Ishikawa (cell line): ENCODE results near the gene IQUB.

ENCODE experiments used
- CEBPB ChIP-seq: IDR thresholded peaks from 2 replicates; pipeline ENCODE4 v1.6.1; 2012
- CREB1 ChIP-seq: IDR thresholded peaks from 2 replicates; pipeline ENCODE4 v1.6.1; 2012; ENCODE audit warnings: low read depth
- EGR1 ChIP-seq: IDR thresholded peaks from 2 replicates; pipeline ENCODE4 v1.6.1; 2012
- EP300 ChIP-seq: IDR thresholded peaks from 2 replicates; pipeline ENCODE4 v1.6.1; 2012; ENCODE audit warnings: borderline replicate concordance
- FOXM1 ChIP-seq: IDR thresholded peaks from 2 replicates; pipeline ENCODE4 v1.6.1; 2012; ENCODE audit warnings: low read depth, borderline replicate concordance
- MAX ChIP-seq: IDR thresholded peaks from 2 replicates; pipeline ENCODE4 v1.6.1; 2012
- NFIC ChIP-seq: IDR thresholded peaks from 2 replicates; pipeline ENCODE4 v1.6.1; 2012
- RAD21 ChIP-seq: IDR thresholded peaks from 2 replicates; pipeline ENCODE4 v1.6.1; 2012; ENCODE audit warnings: low read depth
- TAF1 ChIP-seq: IDR thresholded peaks from 2 replicates; pipeline ENCODE4 v1.6.1; 2012; ENCODE audit warnings: low read depth, mild to moderate bottlenecking
- TCF12 ChIP-seq: IDR thresholded peaks from 2 replicates; pipeline ENCODE4 v1.6.1; 2012; ENCODE audit warnings: low read depth
- TEAD4 ChIP-seq: IDR thresholded peaks from 2 replicates; pipeline ENCODE4 v1.6.1; 2012
- YY1 ChIP-seq: IDR thresholded peaks from 2 replicates; pipeline ENCODE4 v1.6.1; 2012; ENCODE audit warnings: low read depth
- ZBTB7A ChIP-seq: IDR thresholded peaks from 2 replicates; pipeline ENCODE4 v1.6.1; 2012; ENCODE audit warnings: low read depth
- TF ChIP-seq, protein P1 (sequence below): IDR thresholded peaks from 2 replicates; pipeline ENCODE4 v1.6.1; 2012
- TF ChIP-seq, protein P2 (sequence below): IDR thresholded peaks from 2 replicates; pipeline ENCODE4 v1.6.1; 2012; ENCODE audit warnings: low read depth, mild to moderate bottlenecking

Gene IQUB

DNA sequence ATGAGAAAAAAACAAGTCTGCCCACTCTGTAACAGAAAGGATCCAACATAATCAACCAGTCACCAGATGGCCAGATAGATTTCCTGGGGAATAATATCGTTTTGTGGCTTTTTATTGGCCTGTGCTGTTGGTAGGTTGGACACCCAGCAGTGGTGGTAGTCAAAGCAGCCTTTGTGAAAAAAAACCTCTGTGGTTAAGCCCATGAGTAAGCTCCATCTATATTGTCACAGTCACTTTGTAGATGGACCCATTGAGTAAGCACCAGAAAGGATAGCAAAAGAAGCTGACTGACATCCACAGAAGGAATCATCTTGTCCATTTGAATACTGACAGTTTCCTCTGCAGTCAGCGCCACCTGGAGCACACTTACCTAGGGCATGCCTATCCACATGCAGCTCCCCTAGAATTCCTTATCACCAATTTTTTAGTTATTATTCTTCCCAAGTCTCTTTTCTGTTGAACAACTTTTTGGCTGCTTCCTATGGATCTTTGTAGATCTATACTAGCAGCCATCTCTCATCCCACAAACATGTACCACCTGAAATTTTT, 96.9 kb downstream of the IQUB start:
- no peak for TF ChIP-seq TEAD4
- TF ChIP-seq EGR1: no peak
- TF ChIP-seq FOXM1: no peak
- TF ChIP-seq, protein P1, sequence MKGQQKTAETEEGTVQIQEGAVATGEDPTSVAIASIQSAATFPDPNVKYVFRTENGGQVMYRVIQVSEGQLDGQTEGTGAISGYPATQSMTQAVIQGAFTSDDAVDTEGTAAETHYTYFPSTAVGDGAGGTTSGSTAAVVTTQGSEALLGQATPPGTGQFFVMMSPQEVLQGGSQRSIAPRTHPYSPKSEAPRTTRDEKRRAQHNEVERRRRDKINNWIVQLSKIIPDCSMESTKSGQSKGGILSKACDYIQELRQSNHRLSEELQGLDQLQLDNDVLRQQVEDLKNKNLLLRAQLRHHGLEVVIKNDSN: no peak
- TF ChIP-seq ZBTB7A: no peak
- no peak for TF ChIP-seq CEBPB
- no peak for TF ChIP-seq CREB1
- no peak for TF ChIP-seq YY1
- TF ChIP-seq NFIC: no peak
- no peak for TF ChIP-seq TAF1
- no peak for TF ChIP-seq EP300
- no peak for TF ChIP-seq RAD21
- no peak for TF ChIP-seq MAX
- TF ChIP-seq, protein P2, sequence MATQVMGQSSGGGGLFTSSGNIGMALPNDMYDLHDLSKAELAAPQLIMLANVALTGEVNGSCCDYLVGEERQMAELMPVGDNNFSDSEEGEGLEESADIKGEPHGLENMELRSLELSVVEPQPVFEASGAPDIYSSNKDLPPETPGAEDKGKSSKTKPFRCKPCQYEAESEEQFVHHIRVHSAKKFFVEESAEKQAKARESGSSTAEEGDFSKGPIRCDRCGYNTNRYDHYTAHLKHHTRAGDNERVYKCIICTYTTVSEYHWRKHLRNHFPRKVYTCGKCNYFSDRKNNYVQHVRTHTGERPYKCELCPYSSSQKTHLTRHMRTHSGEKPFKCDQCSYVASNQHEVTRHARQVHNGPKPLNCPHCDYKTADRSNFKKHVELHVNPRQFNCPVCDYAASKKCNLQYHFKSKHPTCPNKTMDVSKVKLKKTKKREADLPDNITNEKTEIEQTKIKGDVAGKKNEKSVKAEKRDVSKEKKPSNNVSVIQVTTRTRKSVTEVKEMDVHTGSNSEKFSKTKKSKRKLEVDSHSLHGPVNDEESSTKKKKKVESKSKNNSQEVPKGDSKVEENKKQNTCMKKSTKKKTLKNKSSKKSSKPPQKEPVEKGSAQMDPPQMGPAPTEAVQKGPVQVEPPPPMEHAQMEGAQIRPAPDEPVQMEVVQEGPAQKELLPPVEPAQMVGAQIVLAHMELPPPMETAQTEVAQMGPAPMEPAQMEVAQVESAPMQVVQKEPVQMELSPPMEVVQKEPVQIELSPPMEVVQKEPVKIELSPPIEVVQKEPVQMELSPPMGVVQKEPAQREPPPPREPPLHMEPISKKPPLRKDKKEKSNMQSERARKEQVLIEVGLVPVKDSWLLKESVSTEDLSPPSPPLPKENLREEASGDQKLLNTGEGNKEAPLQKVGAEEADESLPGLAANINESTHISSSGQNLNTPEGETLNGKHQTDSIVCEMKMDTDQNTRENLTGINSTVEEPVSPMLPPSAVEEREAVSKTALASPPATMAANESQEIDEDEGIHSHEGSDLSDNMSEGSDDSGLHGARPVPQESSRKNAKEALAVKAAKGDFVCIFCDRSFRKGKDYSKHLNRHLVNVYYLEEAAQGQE: no peak
- TF ChIP-seq TCF12: no peak

- TF ChIP-seq, protein P1: no peak
- TF ChIP-seq YY1 (no peak), TCF12 (no peak), ZBTB7A (no peak), TEAD4 (no peak), CEBPB (no peak), RAD21 (no peak), EP300 (no peak), NFIC (no peak), CREB1 (no peak), TAF1 (no peak), EGR1 (no peak), MAX (no peak)
- TF ChIP-seq, protein P2: no peak
Measured at GRCh38 chr7:123435080-123435700, 99.2 kb downstream of the IQUB start.

DNA sequence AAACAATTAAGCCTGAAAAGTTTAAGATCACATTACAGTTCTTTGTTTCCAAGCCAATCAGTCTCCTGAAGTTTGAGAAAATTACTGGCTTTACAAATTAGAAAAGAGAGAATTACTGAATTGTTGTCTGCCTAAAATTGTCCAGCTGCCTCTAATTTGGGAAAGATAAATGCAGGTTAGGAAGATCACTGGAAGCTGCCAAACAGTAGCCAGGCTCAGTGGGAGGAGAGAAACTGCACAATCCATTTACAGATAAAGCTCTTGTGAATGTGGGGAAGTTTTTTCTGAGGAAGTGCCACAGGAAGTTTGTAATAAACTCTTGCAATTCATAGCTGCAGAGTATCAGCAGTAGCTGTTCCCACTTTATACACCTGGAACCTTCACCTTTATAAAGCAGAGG, 100.7 kb downstream of the IQUB start:
- no peak for TF ChIP-seq CEBPB
- TF ChIP-seq NFIC: no peak
- TF ChIP-seq MAX: no peak
- no peak for TF ChIP-seq TEAD4
- TF ChIP-seq YY1: no peak
- TF ChIP-seq, protein P2: no peak
- TF ChIP-seq EP300: no peak
- TF ChIP-seq TAF1: no peak
- TF ChIP-seq ZBTB7A: no peak
- no peak for TF ChIP-seq RAD21
- TF ChIP-seq FOXM1: no peak
- no peak for TF ChIP-seq TCF12
- TF ChIP-seq EGR1: no peak
- TF ChIP-seq, protein P1: no peak
- TF ChIP-seq CREB1: no peak
